GM23338 (cell line): ENCODE measurements around the gene DLG2. TPM values are rescaled to one million over a fixed set of nuclear protein-coding genes. Genes with fewer than 3 reads are reported as not detected.

Experiments used
- ATAC-seq: fragments of 200-7000 bp; cut with Tn5 transposase; 3 replicates; pipeline ENCODE4 v1.9.1; 2020
- DNase-seq: peaks from one replicate; pipeline ENCODE4 v3.0.0-alpha.2; 2015; ENCODE audit warnings: low spot score
- H2AFZ ChIP-seq: fragments of 200-600 bp; sonication (generic); 2 replicates; pipeline ENCODE4 v1.8.0; 2016; ENCODE audit warnings: antibody characterized with exemption, mild to moderate bottlenecking, moderate library complexity
- H3F3A ChIP-seq: fragments of 200-600 bp; sonication (generic); replicated peaks from 2 replicates; pipeline ENCODE4 v1.8.0; 2017; ENCODE audit warnings: antibody characterized with exemption, mixed run types, low read depth
- H3K27ac ChIP-seq: fragments of 200-600 bp; sonication (generic); 2 replicates; pipeline ENCODE4 v1.6.1; 2016; ENCODE audit warnings: low read depth
- H3K27me3 ChIP-seq: fragments of 200-600 bp; sonication (generic); 2 replicates; pipeline ENCODE4 v1.8.0; 2016; ENCODE audit warnings: mild to moderate bottlenecking, mixed run types, moderate library complexity; ENCODE audit not compliant: insufficient read depth
- H3K36me3 ChIP-seq: fragments of 200-600 bp; sonication (generic); 2 replicates; pipeline ENCODE4 v1.8.0; 2016; ENCODE audit warnings: mild to moderate bottlenecking; ENCODE audit not compliant: insufficient read depth
- H3K4me1 ChIP-seq: fragments of 200-600 bp; sonication (generic); 2 replicates; pipeline ENCODE4 v1.8.0; 2016; ENCODE audit warnings: mild to moderate bottlenecking, moderate library complexity; ENCODE audit not compliant: insufficient read depth
- H3K4me2 ChIP-seq: fragments of 200-600 bp; sonication (generic); 2 replicates; pipeline ENCODE4 v1.7.1; 2017; ENCODE audit warnings: mixed run types
- H3K4me3 ChIP-seq: fragments of 200-600 bp; sonication (generic); 2 replicates; pipeline ENCODE4 v1.6.1; 2016; ENCODE audit warnings: mixed run types
- H3K79me2 ChIP-seq: fragments of 200-600 bp; sonication (generic); replicated peaks from 2 replicates; pipeline ENCODE4 v1.8.0; 2017; ENCODE audit warnings: mild to moderate bottlenecking; ENCODE audit not compliant: insufficient read depth
- H3K9me2 ChIP-seq: fragments of 200-600 bp; sonication (generic); 2 replicates; pipeline ENCODE4 v1.8.0; 2017; ENCODE audit not compliant: insufficient read depth
- H4K20me1 ChIP-seq: fragments of 200-600 bp; sonication (generic); replicated peaks from 2 replicates; pipeline ENCODE4 v1.8.0; 2017; ENCODE audit warnings: mild to moderate bottlenecking; ENCODE audit not compliant: insufficient read depth
- H3K27ac Mint-ChIP-seq: 2 replicates; pipeline ENCODE4 v1.8.0; 2020; ENCODE audit warnings: inconsistent platforms, mild to moderate bottlenecking, moderate library complexity, mixed read lengths
- H3K27me3 Mint-ChIP-seq: 3 replicates; pipeline ENCODE4 v1.8.0; 2022; ENCODE audit warnings: low read depth, mild to moderate bottlenecking, moderate library complexity, mixed read lengths, inconsistent platforms; ENCODE audit not compliant: insufficient read depth, poor library complexity
- H3K36me3 Mint-ChIP-seq: 3 replicates; pipeline ENCODE4 v1.8.0; 2021; ENCODE audit warnings: low read depth, mild to moderate bottlenecking, inconsistent platforms, moderate library complexity, mixed read lengths
- H3K4me1 Mint-ChIP-seq: 3 replicates; pipeline ENCODE4 v1.8.0; 2020; ENCODE audit warnings: mild to moderate bottlenecking, inconsistent platforms, mixed read lengths
- H3K4me3 Mint-ChIP-seq: 3 replicates; pipeline ENCODE4 v1.8.0; 2021; ENCODE audit warnings: moderate library complexity, mild to moderate bottlenecking, inconsistent platforms, mixed read lengths
- H3K9me3 Mint-ChIP-seq: 3 replicates; pipeline ENCODE4 v1.8.0; 2020; ENCODE audit warnings: moderate library complexity, mild to moderate bottlenecking, inconsistent platforms, mixed read lengths
- CREB1 ChIP-seq: fragments of 250-450 bp; sonication (Bioruptor Pico); IDR thresholded peaks from 2 replicates; pipeline ENCODE4 v1.5.0; 2020; ENCODE audit warnings: low read depth, mild to moderate bottlenecking, moderate library complexity
- EZH2phosphoT487 ChIP-seq: fragments of 200-600 bp; sonication (generic); IDR thresholded peaks from one replicate; pipeline ENCODE4 v1.8.1; 2018; ENCODE audit warnings: antibody characterized with exemption; ENCODE audit not compliant: unreplicated experiment
- JUNB ChIP-seq: IDR thresholded peaks from one replicate; pipeline ENCODE4 v1.6.1; 2016; ENCODE audit warnings: antibody characterized with exemption; ENCODE audit not compliant: unreplicated experiment
- NANOG ChIP-seq: IDR thresholded peaks from 2 replicates; pipeline ENCODE4 v1.6.1; 2016; ENCODE audit warnings: antibody characterized with exemption, borderline replicate concordance
- POLR2AphosphoS5 ChIP-seq: IDR thresholded peaks from 2 replicates; pipeline ENCODE4 v1.6.1; 2016; ENCODE audit warnings: antibody characterized with exemption, low read depth
- STAT1 ChIP-seq: IDR thresholded peaks from one replicate; pipeline ENCODE4 v1.6.1; 2016; ENCODE audit warnings: antibody characterized with exemption; ENCODE audit not compliant: unreplicated experiment
- ZNF114 ChIP-seq: fragments of 250-450 bp; sonication (Bioruptor Pico); IDR thresholded peaks from 2 replicates; pipeline ENCODE4 v1.5.0; 2020; ENCODE audit warnings: mild to moderate bottlenecking, moderate library complexity
- ZNF331 ChIP-seq: fragments of 250-450 bp; sonication (Bioruptor Pico); IDR thresholded peaks from 2 replicates; pipeline ENCODE4 v1.5.0; 2020; ENCODE audit warnings: low read depth, mild to moderate bottlenecking, moderate library complexity
- polyA plus RNA-seq: library from polyadenylated mRNA; unstranded; fragments of >200 nt; fragmentation: Nextera tagmentation; extraction: Ambion mirVana; gene quantifications from 2 replicates; pipeline ENCODE4 v1.2.1, GENCODE V29; 2016
- total RNA-seq: library from RNA; depleted of rRNA; stranded (reverse); fragments of >200 nt; shearing (Covaris generic); gene quantifications from 2 replicates; pipeline ENCODE4 v1.2.3, GENCODE V29; 2014
- TF ChIP-seq, protein P1 (sequence below): IDR thresholded peaks from 2 replicates; pipeline ENCODE4 v1.6.1; 2016; ENCODE audit warnings: antibody characterized with exemption
- TF ChIP-seq, protein P2 (sequence below): fragments of 250-450 bp; sonication (Bioruptor Pico); IDR thresholded peaks from 2 replicates; pipeline ENCODE4 v1.5.0; 2020; ENCODE audit warnings: mild to moderate bottlenecking, moderate library complexity
- TF ChIP-seq, protein P3 (sequence below), 2 experiments: fragments of 200-600 bp in 1 of 2; sonication (generic) in 1 of 2; conservative IDR thresholded peaks; 2 replicates each; pipeline versions ENCODE4 v1.5.1 to v1.6.1; 2016 to 2017; ENCODE audit warnings: antibody characterized with exemption in 2 of 2, low read depth in 2 of 2, mild to moderate bottlenecking in 2 of 2, moderate library complexity in 1 of 2

The DLG2 gene
- total and polyA plus RNA-seq, 2 experiments from 2014 or later, result 19.8 to 21.5 TPM

DNA sequence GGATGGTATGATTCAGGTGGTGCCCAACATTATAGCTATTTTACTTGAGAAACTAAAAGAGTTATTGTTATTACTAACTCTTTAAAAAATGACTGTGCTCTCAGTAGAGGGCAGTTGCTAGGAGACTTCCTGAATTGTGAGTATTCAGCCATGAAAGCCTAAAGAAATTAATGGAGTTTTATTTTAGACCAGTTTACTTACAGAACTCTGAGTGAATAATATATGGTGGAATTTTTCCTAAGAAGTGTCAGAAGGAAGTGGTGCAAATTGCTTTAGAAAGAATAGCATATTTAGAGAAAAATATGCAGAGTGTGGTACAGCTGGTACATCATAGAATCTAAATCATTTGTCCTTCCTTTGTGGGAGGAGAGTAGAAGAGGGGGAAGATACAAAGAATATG lies 1651.1 kb downstream of the DLG2 start:
- no peak overlapping the region for H3K27ac Mint-ChIP-seq
- H3K9me3 Mint-ChIP-seq, result no peaks in the 10 kb centered on the region
- no peak overlapping the region for H3K27ac ChIP-seq

DNA sequence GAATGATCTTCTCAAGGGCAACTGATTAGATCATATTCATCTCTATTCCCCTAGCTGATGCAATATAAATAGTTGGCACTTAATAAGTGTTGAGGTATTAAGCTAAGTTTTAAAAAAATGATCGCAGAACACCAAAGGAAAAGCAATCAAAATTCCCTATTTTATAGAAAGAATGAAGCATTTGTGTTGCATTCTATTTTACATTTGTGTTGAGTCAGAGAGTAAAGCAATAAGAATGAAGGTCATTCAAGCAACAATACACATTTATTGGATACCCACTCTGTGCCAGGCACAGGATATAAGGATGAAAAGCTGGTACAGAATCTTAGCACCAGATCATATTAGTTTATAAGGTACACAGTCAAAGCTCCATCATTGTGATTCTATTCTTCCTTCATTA lies 1654.6 kb downstream of the DLG2 start:
- no peak overlapping the region for H3K4me3 Mint-ChIP-seq
- H3K9me3 Mint-ChIP-seq, result no peaks in the 10 kb centered on the region
- H4K20me1 ChIP-seq, result no peaks in the 10 kb centered on the region
- H3K27ac ChIP-seq, result no peak overlapping the region
- no peaks in the 10 kb centered on the region for H3F3A ChIP-seq
- H3K4me1 ChIP-seq, result no peaks in the 10 kb centered on the region
- no peak overlapping the region for H3K4me3 ChIP-seq
- H3K36me3 ChIP-seq, result no peaks in the 10 kb centered on the region
- DNase-seq, result no peak
- ATAC-seq, result no peak
- H3K27me3 ChIP-seq, result no peaks in the 10 kb centered on the region
- H3K27me3 Mint-ChIP-seq, result no peaks in the 10 kb centered on the region
- H3K4me1 Mint-ChIP-seq, result peaks cover 4% of the 10 kb centered on the region; the same call in 2 of the 3 replicates
- H3K79me2 ChIP-seq, result no peaks in the 10 kb centered on the region
- H2AFZ ChIP-seq, result no peak overlapping the region
- no peaks in the 10 kb centered on the region for H3K36me3 Mint-ChIP-seq
- no peak overlapping the region for H3K27ac Mint-ChIP-seq
- H3K9me2 ChIP-seq, result no peaks in the 10 kb centered on the region
- H3K4me2 ChIP-seq, result no peak overlapping the region
- TF ChIP-seq ZNF331 (CRISPR knock-in tag) (no peak), CREB1 (no peak), ZNF114 (CRISPR knock-in tag) (no peak), NANOG (no peak), JUNB (no peak), EZH2phosphoT487 (no peak), STAT1 (no peak), POLR2AphosphoS5 (no peak)
- TF ChIP-seq, protein P1, sequence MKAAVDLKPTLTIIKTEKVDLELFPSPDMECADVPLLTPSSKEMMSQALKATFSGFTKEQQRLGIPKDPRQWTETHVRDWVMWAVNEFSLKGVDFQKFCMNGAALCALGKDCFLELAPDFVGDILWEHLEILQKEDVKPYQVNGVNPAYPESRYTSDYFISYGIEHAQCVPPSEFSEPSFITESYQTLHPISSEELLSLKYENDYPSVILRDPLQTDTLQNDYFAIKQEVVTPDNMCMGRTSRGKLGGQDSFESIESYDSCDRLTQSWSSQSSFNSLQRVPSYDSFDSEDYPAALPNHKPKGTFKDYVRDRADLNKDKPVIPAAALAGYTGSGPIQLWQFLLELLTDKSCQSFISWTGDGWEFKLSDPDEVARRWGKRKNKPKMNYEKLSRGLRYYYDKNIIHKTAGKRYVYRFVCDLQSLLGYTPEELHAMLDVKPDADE, result no peak
- TF ChIP-seq, protein P2, sequence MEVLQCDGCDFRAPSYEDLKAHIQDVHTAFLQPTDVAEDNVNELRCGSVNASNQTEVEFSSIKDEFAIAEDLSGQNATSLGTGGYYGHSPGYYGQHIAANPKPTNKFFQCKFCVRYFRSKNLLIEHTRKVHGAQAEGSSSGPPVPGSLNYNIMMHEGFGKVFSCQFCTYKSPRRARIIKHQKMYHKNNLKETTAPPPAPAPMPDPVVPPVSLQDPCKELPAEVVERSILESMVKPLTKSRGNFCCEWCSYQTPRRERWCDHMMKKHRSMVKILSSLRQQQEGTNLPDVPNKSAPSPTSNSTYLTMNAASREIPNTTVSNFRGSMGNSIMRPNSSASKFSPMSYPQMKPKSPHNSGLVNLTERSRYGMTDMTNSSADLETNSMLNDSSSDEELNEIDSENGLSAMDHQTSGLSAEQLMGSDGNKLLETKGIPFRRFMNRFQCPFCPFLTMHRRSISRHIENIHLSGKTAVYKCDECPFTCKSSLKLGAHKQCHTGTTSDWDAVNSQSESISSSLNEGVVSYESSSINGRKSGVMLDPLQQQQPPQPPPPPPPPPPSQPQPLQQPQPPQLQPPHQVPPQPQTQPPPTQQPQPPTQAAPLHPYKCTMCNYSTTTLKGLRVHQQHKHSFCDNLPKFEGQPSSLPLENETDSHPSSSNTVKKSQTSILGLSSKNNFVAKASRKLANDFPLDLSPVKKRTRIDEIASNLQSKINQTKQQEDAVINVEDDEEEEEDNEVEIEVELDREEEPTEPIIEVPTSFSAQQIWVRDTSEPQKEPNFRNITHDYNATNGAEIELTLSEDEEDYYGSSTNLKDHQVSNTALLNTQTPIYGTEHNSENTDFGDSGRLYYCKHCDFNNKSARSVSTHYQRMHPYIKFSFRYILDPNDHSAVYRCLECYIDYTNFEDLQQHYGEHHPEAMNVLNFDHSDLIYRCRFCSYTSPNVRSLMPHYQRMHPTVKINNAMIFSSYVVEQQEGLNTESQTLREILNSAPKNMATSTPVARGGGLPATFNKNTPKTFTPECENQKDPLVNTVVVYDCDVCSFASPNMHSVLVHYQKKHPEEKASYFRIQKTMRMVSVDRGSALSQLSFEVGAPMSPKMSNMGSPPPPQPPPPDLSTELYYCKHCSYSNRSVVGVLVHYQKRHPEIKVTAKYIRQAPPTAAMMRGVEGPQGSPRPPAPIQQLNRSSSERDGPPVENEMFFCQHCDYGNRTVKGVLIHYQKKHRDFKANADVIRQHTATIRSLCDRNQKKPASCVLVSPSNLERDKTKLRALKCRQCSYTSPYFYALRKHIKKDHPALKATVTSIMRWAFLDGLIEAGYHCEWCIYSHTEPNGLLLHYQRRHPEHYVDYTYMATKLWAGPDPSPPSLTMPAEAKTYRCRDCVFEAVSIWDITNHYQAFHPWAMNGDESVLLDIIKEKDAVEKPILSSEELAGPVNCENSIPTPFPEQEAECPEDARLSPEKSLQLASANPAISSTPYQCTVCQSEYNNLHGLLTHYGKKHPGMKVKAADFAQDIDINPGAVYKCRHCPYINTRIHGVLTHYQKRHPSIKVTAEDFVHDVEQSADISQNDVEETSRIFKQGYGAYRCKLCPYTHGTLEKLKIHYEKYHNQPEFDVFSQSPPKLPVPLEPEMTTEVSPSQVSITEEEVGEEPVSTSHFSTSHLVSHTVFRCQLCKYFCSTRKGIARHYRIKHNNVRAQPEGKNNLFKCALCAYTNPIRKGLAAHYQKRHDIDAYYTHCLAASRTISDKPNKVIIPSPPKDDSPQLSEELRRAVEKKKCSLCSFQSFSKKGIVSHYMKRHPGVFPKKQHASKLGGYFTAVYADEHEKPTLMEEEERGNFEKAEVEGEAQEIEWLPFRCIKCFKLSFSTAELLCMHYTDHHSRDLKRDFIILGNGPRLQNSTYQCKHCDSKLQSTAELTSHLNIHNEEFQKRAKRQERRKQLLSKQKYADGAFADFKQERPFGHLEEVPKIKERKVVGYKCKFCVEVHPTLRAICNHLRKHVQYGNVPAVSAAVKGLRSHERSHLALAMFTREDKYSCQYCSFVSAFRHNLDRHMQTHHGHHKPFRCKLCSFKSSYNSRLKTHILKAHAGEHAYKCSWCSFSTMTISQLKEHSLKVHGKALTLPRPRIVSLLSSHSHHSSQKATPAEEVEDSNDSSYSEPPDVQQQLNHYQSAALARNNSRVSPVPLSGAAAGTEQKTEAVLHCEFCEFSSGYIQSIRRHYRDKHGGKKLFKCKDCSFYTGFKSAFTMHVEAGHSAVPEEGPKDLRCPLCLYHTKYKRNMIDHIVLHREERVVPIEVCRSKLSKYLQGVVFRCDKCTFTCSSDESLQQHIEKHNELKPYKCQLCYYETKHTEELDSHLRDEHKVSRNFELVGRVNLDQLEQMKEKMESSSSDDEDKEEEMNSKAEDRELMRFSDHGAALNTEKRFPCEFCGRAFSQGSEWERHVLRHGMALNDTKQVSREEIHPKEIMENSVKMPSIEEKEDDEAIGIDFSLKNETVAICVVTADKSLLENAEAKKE (CRISPR knock-in tag), result no peak
- TF ChIP-seq, protein P3, sequence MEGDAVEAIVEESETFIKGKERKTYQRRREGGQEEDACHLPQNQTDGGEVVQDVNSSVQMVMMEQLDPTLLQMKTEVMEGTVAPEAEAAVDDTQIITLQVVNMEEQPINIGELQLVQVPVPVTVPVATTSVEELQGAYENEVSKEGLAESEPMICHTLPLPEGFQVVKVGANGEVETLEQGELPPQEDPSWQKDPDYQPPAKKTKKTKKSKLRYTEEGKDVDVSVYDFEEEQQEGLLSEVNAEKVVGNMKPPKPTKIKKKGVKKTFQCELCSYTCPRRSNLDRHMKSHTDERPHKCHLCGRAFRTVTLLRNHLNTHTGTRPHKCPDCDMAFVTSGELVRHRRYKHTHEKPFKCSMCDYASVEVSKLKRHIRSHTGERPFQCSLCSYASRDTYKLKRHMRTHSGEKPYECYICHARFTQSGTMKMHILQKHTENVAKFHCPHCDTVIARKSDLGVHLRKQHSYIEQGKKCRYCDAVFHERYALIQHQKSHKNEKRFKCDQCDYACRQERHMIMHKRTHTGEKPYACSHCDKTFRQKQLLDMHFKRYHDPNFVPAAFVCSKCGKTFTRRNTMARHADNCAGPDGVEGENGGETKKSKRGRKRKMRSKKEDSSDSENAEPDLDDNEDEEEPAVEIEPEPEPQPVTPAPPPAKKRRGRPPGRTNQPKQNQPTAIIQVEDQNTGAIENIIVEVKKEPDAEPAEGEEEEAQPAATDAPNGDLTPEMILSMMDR (conservative IDR thresholded peaks at IDR 0.05; ENCODE audit: low read depth in 2 of 2), result no peak

More for the DNA sequence above, 1651.1 kb downstream of the DLG2 start:
- Histone ChIP-seq H3K4me1 (peaks cover 6% of the 10 kb centered on the region; the same call in 1 of the 2 replicates), H3K27me3 (no peaks in the 10 kb centered on the region), H3K9me2 (no peaks in the 10 kb centered on the region), H3F3A (no peaks in the 10 kb centered on the region), H2AFZ (no peak overlapping the region), H3K4me3 (no peak overlapping the region), H3K36me3 (no peaks in the 10 kb centered on the region), H4K20me1 (no peaks in the 10 kb centered on the region), H3K4me2 (no peak overlapping the region), H3K79me2 (no peaks in the 10 kb centered on the region)
- peaks cover 7% of the 10 kb centered on the region; the same call in 2 of the 3 replicates for H3K4me1 Mint-ChIP-seq
- TF ChIP-seq STAT1 (no peak), ZNF331 (CRISPR knock-in tag) (no peak)
- TF ChIP-seq, protein P1, result no peak
- H3K36me3 Mint-ChIP-seq, result no peaks in the 10 kb centered on the region
- no peaks in the 10 kb centered on the region for H3K27me3 Mint-ChIP-seq
- no peak overlapping the region for H3K4me3 Mint-ChIP-seq
- ATAC-seq (no peak), DNase-seq (no peak)
